Stimulated activated CD8-positive, alpha-beta memory T cell treated with anti-CD3 and anti-CD28 coated beads, Interleukin-15, amount 100 ng/mL, for 24 hours (primary cell): ENCODE measurements around the gene AKR1C2.
"Not testable (repeated sequence)": the region's sequence is repeated elsewhere in the genome, so short reads cannot be mapped to it uniquely, and the experiment has no call there.

ENCODE experiments used
- DNase-seq: peaks from one replicate; pipeline ENCODE4 v3.0.0-alpha.2; 2020; ENCODE audit warnings: low read depth

Gene AKR1C2

GRCh38 chr10:5023177-5023805 is 19.6 kb upstream of the AKR1C2 start:
- no peak for DNase-seq

- not testable (repeated sequence) for DNase-seq
These were observed 18.1 kb upstream of the AKR1C2 start for GRCh38 chr10:5021624-5022290.

GRCh38 chr10:5019770-5020612 is 16.3 kb upstream of the AKR1C2 start:
- DNase-seq = not testable (repeated sequence)

- DNase-seq = not testable (repeated sequence)
These were observed 15.1 kb upstream of the AKR1C2 start for GRCh38 chr10:5018671-5019277.

GRCh38 chr10:5018134-5018533 is 14.5 kb upstream of the AKR1C2 start:
- no peak for DNase-seq

GRCh38 chr10:5014936-5015335 is 11.3 kb upstream of the AKR1C2 start:
- DNase-seq = no peak

- DNase-seq = not testable (repeated sequence)
These were observed 10.7 kb upstream of the AKR1C2 start for GRCh38 chr10:5014200-5014910.

GRCh38 chr10:5013385-5013784 is 9.7 kb upstream of the AKR1C2 start:
- no peak for DNase-seq

- DNase-seq = no peak
These were observed 8.9 kb upstream of the AKR1C2 start for GRCh38 chr10:5012595-5012994.

- not testable (repeated sequence) for DNase-seq
These were observed 7.7 kb upstream of the AKR1C2 start for GRCh38 chr10:5011392-5011791.

GRCh38 chr10:5010043-5010442 is 6.4 kb upstream of the AKR1C2 start:
- DNase-seq = not testable (repeated sequence)

GRCh38 chr10:5008857-5009548 is 5.3 kb upstream of the AKR1C2 start:
- not testable (repeated sequence) for DNase-seq

GRCh38 chr10:5004501-5004900 is 844 bp upstream of the AKR1C2 start:
- DNase-seq = not testable (repeated sequence)

- DNase-seq = not testable (repeated sequence)
These were observed 351 bp upstream of the AKR1C2 start for GRCh38 chr10:5004030-5004385.

GRCh38 chr10:5002013-5002727 is 1.5 kb downstream of the AKR1C2 start:
- DNase-seq = no peak

- no peak for DNase-seq
These were observed 5.0 kb downstream of the AKR1C2 start for GRCh38 chr10:4998671-4999070.

GRCh38 chr10:4994260-4994659 is 9.4 kb downstream of the AKR1C2 start:
- not testable (repeated sequence) for DNase-seq

- DNase-seq = not testable (repeated sequence)
These were observed 11.1 kb downstream of the AKR1C2 start for GRCh38 chr10:4992564-4992963.

GRCh38 chr10:4991463-4991862 is 12.2 kb downstream of the AKR1C2 start:
- DNase-seq = not testable (repeated sequence)

GRCh38 chr10:4990217-4990616 is 13.4 kb downstream of the AKR1C2 start:
- DNase-seq = no peak
